RWPE2 (cell line): ENCODE data around the gene MEF2C.
"Not testable (repeated sequence)": the region's sequence is repeated elsewhere in the genome, so short reads cannot be mapped to it uniquely, and the experiment has no call there.

Experiments
- ATAC-seq: fragments of 200-7000 bp; cut with Tn5 transposase; 3 replicates; pipeline ENCODE4 v1.9.1; 2021; ENCODE audit warnings: low read depth
- DNase-seq: peaks from one replicate; pipeline ENCODE4 v3.0.0-alpha.2; 2020; ENCODE audit warnings: low spot score
- H3K27ac ChIP-seq: fragments of 450-650 bp; 2 replicates; pipeline ENCODE4 v1.5.1; 2017; ENCODE audit warnings: mild to moderate bottlenecking; ENCODE audit not compliant: poor library complexity, severe bottlenecking
- H3K27me3 ChIP-seq: fragments of 250-450 bp; sonication (Bioruptor Pico); 2 replicates; pipeline ENCODE4 v1.5.1; 2021; ENCODE audit warnings: mild to moderate bottlenecking, moderate library complexity; ENCODE audit not compliant: insufficient read depth, poor library complexity, severe bottlenecking
- H3K36me3 ChIP-seq: fragments of 250-450 bp; sonication (Bioruptor Pico); 2 replicates; pipeline ENCODE4 v1.5.1; 2020; ENCODE audit warnings: low read depth, mild to moderate bottlenecking, moderate library complexity
- H3K4me1 ChIP-seq: fragments of 250-450 bp; sonication (Bioruptor Pico); 2 replicates; pipeline ENCODE4 v1.5.1; 2021; ENCODE audit warnings: mild to moderate bottlenecking, moderate library complexity; ENCODE audit not compliant: insufficient read depth, poor library complexity, severe bottlenecking
- H3K4me3 ChIP-seq: fragments of 250-450 bp; sonication (Bioruptor Pico); 2 replicates; pipeline ENCODE4 v1.5.1; 2021; ENCODE audit warnings: mild to moderate bottlenecking, moderate library complexity; ENCODE audit not compliant: severe bottlenecking
- H3K9me3 ChIP-seq: fragments of 250-450 bp; sonication (Bioruptor Pico); 2 replicates; pipeline ENCODE4 v1.5.1; 2021; ENCODE audit warnings: mild to moderate bottlenecking, moderate library complexity; ENCODE audit not compliant: severe bottlenecking
- TF ChIP-seq, protein P1 (sequence below): fragments of 450-650 bp; IDR thresholded peaks from one replicate; pipeline ENCODE4 v1.5.1; 2017; ENCODE audit warnings: mild to moderate bottlenecking, moderate library complexity; ENCODE audit not compliant: poor library complexity, severe bottlenecking

The MEF2C gene

DNA sequence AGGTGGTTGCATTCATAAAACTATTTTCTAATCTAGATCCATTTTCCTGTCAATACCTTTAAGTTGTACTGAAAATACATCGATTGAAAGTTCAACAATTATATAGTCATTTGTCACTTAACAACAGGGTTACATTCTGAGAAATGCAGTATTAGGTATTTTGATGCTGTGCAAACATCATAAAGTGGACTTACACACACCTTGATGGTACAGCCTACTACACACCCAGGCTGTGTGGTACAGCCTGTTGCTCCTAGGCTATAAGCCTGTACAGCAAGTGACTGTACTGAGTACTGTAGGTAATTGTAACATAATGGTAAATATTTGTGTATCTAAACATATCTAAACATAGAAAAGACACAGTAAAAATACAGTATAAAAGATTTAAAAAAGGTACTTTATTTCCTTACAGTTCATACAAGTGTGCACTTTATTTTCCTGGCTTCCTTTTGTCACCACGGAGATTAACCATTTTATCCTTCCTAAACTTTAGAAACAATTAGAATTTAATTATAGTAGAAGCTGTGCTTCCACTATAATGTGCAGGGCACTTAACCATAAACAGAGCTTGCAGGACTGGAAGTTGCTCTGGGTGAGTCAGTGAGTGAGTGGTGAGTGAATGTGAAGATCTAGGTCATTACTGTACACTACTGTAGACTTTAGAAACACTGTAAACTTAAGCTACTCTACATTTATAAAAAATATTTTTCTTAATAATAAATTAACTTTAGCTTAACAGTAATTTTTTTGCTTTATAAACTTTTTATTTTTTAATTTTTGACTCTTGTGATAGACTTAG, 42.9 kb upstream of the MEF2C start:
- peaks cover 4% of the 10 kb centered on the region for H3K27me3 ChIP-seq
- DNase-seq, result no peak
- H3K4me3 ChIP-seq, result no peak overlapping the region
- ATAC-seq, result 0 out of 3 replicates have a peak, but pooled peaks have one; percentile 33
- TF ChIP-seq, protein P1, sequence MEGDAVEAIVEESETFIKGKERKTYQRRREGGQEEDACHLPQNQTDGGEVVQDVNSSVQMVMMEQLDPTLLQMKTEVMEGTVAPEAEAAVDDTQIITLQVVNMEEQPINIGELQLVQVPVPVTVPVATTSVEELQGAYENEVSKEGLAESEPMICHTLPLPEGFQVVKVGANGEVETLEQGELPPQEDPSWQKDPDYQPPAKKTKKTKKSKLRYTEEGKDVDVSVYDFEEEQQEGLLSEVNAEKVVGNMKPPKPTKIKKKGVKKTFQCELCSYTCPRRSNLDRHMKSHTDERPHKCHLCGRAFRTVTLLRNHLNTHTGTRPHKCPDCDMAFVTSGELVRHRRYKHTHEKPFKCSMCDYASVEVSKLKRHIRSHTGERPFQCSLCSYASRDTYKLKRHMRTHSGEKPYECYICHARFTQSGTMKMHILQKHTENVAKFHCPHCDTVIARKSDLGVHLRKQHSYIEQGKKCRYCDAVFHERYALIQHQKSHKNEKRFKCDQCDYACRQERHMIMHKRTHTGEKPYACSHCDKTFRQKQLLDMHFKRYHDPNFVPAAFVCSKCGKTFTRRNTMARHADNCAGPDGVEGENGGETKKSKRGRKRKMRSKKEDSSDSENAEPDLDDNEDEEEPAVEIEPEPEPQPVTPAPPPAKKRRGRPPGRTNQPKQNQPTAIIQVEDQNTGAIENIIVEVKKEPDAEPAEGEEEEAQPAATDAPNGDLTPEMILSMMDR, result no peak
- no peaks in the 10 kb centered on the region for H3K9me3 ChIP-seq
- no peaks in the 10 kb centered on the region for H3K36me3 ChIP-seq
- no peaks in the 10 kb centered on the region for H3K4me1 ChIP-seq
- H3K27ac ChIP-seq, result no peak overlapping the region

DNA sequence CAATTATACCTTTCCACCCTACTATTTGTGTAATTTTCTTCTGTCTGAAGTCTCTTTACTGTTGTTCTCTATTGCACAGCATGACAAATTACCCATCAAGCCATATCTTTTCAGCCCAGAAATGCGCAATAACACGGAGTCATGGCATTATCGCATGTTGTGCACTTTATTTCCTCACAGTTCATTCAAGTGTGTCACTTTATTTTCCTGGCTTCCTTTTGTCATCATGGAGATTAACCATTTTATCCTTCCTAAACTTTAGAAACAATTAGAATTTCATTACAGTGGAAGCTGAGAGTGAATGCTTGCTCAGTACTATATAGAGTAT, 41.3 kb upstream of the MEF2C start:
- TF ChIP-seq, protein P1, result no peak
- Histone ChIP-seq H3K27ac (no peak overlapping the region), H3K9me3 (no peaks in the 10 kb centered on the region), H3K4me1 (no peaks in the 10 kb centered on the region), H3K36me3 (no peaks in the 10 kb centered on the region), H3K4me3 (no peak overlapping the region), H3K27me3 (peaks cover 3% of the 10 kb centered on the region)
- ATAC-seq, result no peak
- DNase-seq, result no peak

DNA sequence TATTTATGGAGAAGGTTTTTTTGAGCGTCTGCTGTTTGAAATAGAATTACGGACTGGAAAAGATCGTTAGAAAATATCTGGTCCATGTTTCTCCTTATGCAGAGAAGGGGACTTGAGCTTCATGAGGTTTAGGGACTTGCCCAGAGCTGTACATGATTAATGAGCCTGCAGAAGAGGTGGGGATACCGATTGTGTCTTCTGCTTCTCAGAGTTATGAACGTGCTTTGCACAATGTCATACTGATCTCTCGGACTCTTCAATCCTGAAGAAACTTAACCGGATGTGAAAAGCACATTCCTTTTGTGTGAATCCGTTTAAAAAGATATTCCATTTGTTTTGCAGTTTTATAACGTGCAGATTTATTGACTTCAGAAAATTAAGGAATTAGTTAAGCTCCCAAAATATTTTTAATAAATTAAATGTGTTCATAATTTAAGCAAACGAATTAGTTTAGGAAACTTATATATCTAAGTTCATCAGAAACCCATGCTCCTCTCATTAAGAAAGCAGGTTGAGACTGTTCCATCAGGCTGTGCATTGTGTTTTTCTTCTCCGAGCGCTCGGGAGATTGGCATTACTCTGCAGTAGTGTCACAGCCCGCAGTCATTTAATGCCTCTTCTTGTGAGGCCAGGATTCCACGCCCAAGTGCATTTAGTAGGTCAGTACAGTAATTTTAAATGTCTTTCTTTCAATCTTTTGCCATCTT, 40.8 kb upstream of the MEF2C start:
- TF ChIP-seq, protein P1, result no peak
- H3K9me3 ChIP-seq, result no peaks in the 10 kb centered on the region
- no peak for DNase-seq
- no peak overlapping the region for H3K27ac ChIP-seq
- no peaks in the 10 kb centered on the region for H3K4me1 ChIP-seq
- peaks cover 3% of the 10 kb centered on the region for H3K27me3 ChIP-seq
- H3K36me3 ChIP-seq, result no peaks in the 10 kb centered on the region
- H3K4me3 ChIP-seq, result no peak overlapping the region
- no peak for ATAC-seq

DNA sequence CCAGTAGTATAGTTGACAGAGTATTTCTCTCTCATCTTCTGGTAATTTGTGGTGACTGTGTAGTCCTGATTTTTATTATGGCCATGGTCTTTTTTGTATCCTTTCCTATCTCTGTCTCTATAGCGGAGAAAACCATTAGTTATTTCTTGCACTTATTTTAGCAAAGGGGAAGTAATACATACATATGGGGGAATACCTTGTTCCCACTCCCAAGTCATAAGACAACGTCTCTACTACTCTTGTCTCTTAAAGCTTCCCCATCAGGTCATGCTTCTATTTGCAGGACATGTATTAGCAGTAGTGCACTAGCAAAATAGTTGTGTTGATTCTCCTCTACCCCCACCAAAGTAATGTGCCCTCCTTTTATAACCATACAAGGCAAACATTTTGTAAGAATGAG, 29.8 kb upstream of the MEF2C start:
- H3K27ac ChIP-seq, H3K4me1 ChIP-seq, H3K9me3 ChIP-seq, ATAC-seq, H3K4me3 ChIP-seq, DNase-seq, H3K36me3 ChIP-seq, H3K27me3 ChIP-seq: not testable (repeated sequence)

DNA sequence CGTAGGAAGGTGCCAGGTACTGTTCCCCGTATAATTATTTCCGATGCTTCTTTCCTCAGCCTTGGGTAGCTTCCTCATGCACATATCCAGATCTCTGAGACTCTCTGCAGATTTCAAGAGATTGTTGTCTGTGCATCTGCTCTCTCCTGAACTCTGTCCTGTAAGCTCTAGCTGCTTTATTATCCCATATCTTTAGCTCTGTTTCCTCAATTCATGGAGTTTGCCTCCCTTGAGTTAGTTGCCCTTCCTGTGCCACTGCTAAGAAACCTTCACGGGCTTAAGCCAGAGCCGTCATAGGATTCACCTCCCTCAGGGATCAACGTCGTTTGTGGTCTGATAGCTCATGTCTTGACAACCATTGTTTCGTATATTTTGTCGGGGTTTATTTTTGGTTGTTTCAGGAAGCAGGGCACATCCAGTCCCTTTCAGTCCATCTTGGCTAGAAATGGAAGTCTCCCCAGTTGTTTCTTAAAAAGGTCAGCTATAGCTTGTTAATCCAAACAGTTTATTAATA, 28.1 kb upstream of the MEF2C start:
- not testable (repeated sequence) for H3K36me3 ChIP-seq, ATAC-seq

DNA sequence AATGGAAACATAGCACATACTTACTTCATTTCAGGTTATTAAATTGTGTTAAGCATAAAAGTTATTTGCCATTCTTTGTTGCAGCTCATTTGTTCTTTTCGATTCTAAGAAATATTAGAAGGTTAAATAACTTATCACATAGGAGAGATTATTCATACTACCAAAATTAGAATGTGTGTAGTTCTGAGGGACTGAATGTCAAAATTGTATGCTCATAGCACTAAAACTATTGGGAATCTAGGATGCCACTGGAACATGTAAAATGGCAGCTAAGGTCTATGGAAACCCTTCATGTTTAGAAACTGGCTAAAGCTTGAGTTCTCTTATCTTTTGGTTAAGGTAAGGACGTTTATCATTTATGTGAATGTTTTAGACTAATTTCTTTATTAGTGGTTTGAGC, 21.5 kb upstream of the MEF2C start:
- not testable (repeated sequence) for H3K27ac ChIP-seq, H3K4me3 ChIP-seq, H3K36me3 ChIP-seq, H3K27me3 ChIP-seq, H3K4me1 ChIP-seq, ATAC-seq, H3K9me3 ChIP-seq, DNase-seq

More for the DNA sequence above, 28.1 kb upstream of the MEF2C start:
- not testable (repeated sequence) for H3K4me1 ChIP-seq, H3K9me3 ChIP-seq, H3K27me3 ChIP-seq, H3K4me3 ChIP-seq, DNase-seq, H3K27ac ChIP-seq

DNA sequence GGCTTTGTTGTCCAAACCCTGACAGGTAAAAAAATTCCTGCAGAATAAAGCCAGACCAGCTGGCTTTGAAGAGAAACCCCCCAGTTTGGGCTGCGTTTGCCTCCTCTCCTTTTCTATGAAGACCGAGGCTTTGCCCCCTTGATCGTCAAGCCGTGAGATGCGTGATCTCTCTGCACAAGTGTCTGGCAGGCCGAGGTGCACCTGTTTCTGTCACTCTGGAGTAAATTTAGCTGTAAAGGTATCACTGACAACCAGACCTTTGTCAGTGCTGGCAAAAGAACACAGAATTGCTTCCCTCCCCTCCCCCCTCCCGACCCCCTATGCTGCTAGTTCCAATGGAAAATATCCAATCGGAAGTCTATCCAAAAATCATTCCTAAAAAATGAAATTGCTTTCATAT, 21.0 kb upstream of the MEF2C start:
- not testable (repeated sequence) for H3K9me3 ChIP-seq, H3K4me3 ChIP-seq, DNase-seq, H3K27me3 ChIP-seq, ATAC-seq, H3K4me1 ChIP-seq, H3K27ac ChIP-seq, H3K36me3 ChIP-seq

DNA sequence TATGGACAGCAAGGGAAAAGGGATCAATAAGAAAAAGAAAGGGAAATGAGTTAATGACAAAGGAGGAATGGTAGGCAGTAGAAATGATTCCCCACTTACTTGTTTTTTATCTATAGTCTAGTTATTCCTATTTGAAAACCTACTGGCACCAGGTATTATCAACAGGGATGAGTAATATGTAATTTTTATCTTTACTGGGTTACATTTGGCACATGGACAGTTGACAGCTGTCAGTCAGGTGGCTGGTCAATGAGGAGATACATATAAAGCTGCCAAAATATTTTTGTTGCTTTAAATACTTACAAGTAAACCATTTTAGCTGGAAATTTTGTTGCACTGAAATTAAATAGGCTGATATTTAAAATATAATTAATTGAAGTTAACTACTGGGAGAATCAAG, 18.1 kb upstream of the MEF2C start:
- ATAC-seq, DNase-seq, H3K36me3 ChIP-seq, H3K27me3 ChIP-seq, H3K4me1 ChIP-seq, H3K4me3 ChIP-seq, H3K27ac ChIP-seq, H3K9me3 ChIP-seq: not testable (repeated sequence)
